Karpas-422 (cell line): ENCODE data around the gene C16orf89. TPM values are rescaled to one million over a fixed set of nuclear protein-coding genes. Genes with fewer than 3 reads are reported as not detected.

Source experiments
- DNase-seq: peaks from one replicate; pipeline ENCODE4 v3.0.0-alpha.2; 2015
- H2AFZ ChIP-seq: fragments of 200-600 bp; sonication (generic); 2 replicates; pipeline ENCODE4 v1.6.1; 2014; ENCODE audit warnings: antibody characterized with exemption, low read length, mixed read lengths
- H3K27ac ChIP-seq: fragments of 200-600 bp; sonication (generic); 2 replicates; pipeline ENCODE4 v1.5.1; 2014; ENCODE audit warnings: mild to moderate bottlenecking, low read length, moderate library complexity
- H3K27me3 ChIP-seq: fragments of 200-600 bp; sonication (generic); 2 replicates; pipeline ENCODE4 v1.6.1; 2014; ENCODE audit warnings: low read length, mixed read lengths
- H3K36me3 ChIP-seq: fragments of 200-600 bp; sonication (generic); 2 replicates; pipeline ENCODE4 v1.6.1; 2014; ENCODE audit warnings: low read length, mixed read lengths; ENCODE audit not compliant: insufficient read depth
- H3K4me1 ChIP-seq: fragments of 200-600 bp; sonication (generic); 2 replicates; pipeline ENCODE4 v1.6.1; 2014; ENCODE audit warnings: mild to moderate bottlenecking, low read length, mixed read lengths
- H3K4me2 ChIP-seq: fragments of 200-600 bp; sonication (generic); 2 replicates; pipeline ENCODE4 v1.6.1; 2014; ENCODE audit warnings: low read length, low read depth, mild to moderate bottlenecking; ENCODE audit not compliant: poor library complexity, severe bottlenecking
- H3K4me3 ChIP-seq: fragments of 200-600 bp; sonication (generic); 2 replicates; pipeline ENCODE4 v1.5.1; 2014; ENCODE audit warnings: mild to moderate bottlenecking, antibody characterized with exemption, low read length, mixed read lengths
- H3K79me2 ChIP-seq: fragments of 200-600 bp; sonication (generic); 2 replicates; pipeline ENCODE4 v1.6.1; 2014; ENCODE audit warnings: mild to moderate bottlenecking, low read length, mixed read lengths
- H3K9ac ChIP-seq: fragments of 200-600 bp; sonication (generic); 2 replicates; pipeline ENCODE4 v1.6.0; 2014; ENCODE audit warnings: low read length
- H3K9me2 ChIP-seq: fragments of 200-600 bp; sonication (generic), shearing (Covaris generic); replicated peaks from 2 replicates; pipeline ENCODE4 v1.6.0; 2014; ENCODE audit warnings: mild to moderate bottlenecking, low read length, moderate library complexity; ENCODE audit not compliant: insufficient read depth
- H3K9me3 ChIP-seq: fragments of 300-700, 200-600 bp; sonication (generic); 2 replicates; pipeline ENCODE4 v1.6.1; 2014; ENCODE audit warnings: low read length, mixed read lengths
- H4K20me1 ChIP-seq: fragments of 200-600 bp; sonication (generic); 2 replicates; pipeline ENCODE4 v1.6.1; 2014; ENCODE audit warnings: mild to moderate bottlenecking, antibody characterized with exemption, low read length, low read depth; ENCODE audit not compliant: insufficient read depth
- total RNA-seq: library from RNA; depleted of rRNA; stranded (reverse); fragments of >200 nt; shearing (Covaris generic); gene quantifications from 2 replicates; pipeline ENCODE4 v1.2.3, GENCODE V29; 2014; ENCODE audit warnings: low replicate concordance

The C16orf89 gene
- total RNA-seq, 1 experiment from 2014 or later: not detected

DNA sequence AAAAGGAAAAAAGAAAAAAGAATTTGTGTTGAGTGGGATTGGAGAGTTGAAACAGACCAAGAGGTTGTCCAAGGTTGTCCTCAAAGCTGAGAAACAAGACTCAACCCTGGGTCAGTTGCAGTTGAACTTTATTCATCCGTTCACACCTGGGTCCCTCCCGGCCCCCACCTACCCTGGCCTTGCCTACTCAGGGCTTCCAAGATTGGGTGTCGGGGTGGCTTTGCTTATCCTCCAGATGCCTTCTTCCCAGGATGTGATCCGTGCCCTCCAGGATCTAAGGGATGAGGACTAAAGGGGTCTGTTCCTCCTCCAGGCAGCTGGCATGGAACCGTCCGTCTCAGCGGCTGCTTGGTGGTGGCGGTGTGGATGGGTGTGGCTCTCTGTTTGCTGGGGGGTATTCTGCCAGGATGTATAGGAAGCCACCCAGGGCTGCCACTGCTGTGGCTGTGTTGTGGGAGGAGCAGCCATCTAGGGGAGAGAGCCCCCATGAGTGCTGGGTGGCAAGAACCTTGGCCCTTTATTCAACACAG, 21.7 kb downstream of the C16orf89 start:
- H3K4me3 ChIP-seq: no peak overlapping the region
- no peaks in the 10 kb centered on the region for H3K27me3 ChIP-seq
- H3K36me3 ChIP-seq: no peaks in the 10 kb centered on the region
- H3K4me1 ChIP-seq: no peaks in the 10 kb centered on the region
- no peak overlapping the region for H3K9ac ChIP-seq
- H3K79me2 ChIP-seq: no peaks in the 10 kb centered on the region
- H3K9me2 ChIP-seq: no peaks in the 10 kb centered on the region
- H2AFZ ChIP-seq: no peak overlapping the region
- H3K4me2 ChIP-seq: no peak overlapping the region
- H4K20me1 ChIP-seq: no peaks in the 10 kb centered on the region
- H3K9me3 ChIP-seq: no peaks in the 10 kb centered on the region
- DNase-seq: no peak
- H3K27ac ChIP-seq: no peak overlapping the region

DNA sequence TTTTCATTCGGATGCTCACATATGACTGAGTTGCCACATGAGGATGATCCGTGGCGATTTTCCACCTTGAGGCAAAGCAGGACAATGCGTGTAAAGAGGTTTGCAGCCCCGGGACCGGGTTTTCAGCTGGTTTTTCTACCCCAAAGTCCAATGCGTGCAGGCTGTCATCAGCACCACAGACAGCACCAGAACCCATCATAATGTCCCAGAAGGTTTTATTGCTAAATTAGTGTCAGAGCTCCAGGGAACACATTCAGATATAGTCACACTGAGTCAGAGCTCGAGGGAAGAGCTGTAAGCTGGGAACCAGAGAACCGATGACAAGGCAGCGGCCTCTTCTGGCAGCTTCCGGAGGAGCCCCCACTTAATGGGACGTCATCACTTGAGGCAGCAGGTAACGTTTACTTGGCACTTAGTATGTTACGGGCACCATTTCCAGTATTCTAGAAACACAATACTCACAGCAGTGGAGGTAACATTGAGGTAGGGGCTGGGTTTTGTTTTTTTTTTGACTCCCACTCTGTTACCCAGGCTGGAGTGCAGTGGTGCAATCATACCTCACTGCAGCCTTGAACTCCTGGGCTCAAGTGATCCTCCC, 23.1 kb downstream of the C16orf89 start:
- Histone ChIP-seq H2AFZ (no peak overlapping the region), H4K20me1 (no peaks in the 10 kb centered on the region), H3K27me3 (no peaks in the 10 kb centered on the region), H3K27ac (no peak overlapping the region), H3K36me3 (no peaks in the 10 kb centered on the region), H3K4me3 (no peak overlapping the region), H3K9me2 (no peaks in the 10 kb centered on the region), H3K9ac (no peak overlapping the region), H3K4me2 (no peak overlapping the region), H3K9me3 (no peaks in the 10 kb centered on the region), H3K79me2 (no peaks in the 10 kb centered on the region), H3K4me1 (no peaks in the 10 kb centered on the region)
- no peak for DNase-seq

GRCh38 chr16:5041600-5042133, 24.1 kb downstream of the C16orf89 start:
- H3K36me3 ChIP-seq: no peaks in the 10 kb centered on the region
- peaks cover 6% of the 10 kb centered on the region for H3K4me1 ChIP-seq
- H3K9ac ChIP-seq: no peak overlapping the region
- no peaks in the 10 kb centered on the region for H3K9me2 ChIP-seq
- no peaks in the 10 kb centered on the region for H4K20me1 ChIP-seq
- H3K4me2 ChIP-seq: no peak overlapping the region
- H3K27me3 ChIP-seq: no peaks in the 10 kb centered on the region
- no peak overlapping the region for H3K27ac ChIP-seq
- H2AFZ ChIP-seq: no peak overlapping the region
- no peak for DNase-seq
- no peaks in the 10 kb centered on the region for H3K9me3 ChIP-seq
- H3K79me2 ChIP-seq: no peaks in the 10 kb centered on the region
- no peak overlapping the region for H3K4me3 ChIP-seq

GRCh38 chr16:5040451-5040850, 25.3 kb downstream of the C16orf89 start:
- no peaks in the 10 kb centered on the region for H4K20me1 ChIP-seq
- no peak overlapping the region for H3K27ac ChIP-seq
- no peak overlapping the region for H3K4me2 ChIP-seq
- no peaks in the 10 kb centered on the region for H3K79me2 ChIP-seq
- H3K9me2 ChIP-seq: no peaks in the 10 kb centered on the region
- H3K9me3 ChIP-seq: no peaks in the 10 kb centered on the region
- H2AFZ ChIP-seq: no peak overlapping the region
- H3K36me3 ChIP-seq: no peaks in the 10 kb centered on the region
- H3K4me1 ChIP-seq: peaks cover 18% of the 10 kb centered on the region
- no peak overlapping the region for H3K9ac ChIP-seq
- no peak for DNase-seq
- H3K27me3 ChIP-seq: no peaks in the 10 kb centered on the region
- no peak overlapping the region for H3K4me3 ChIP-seq

GRCh38 chr16:5036228-5037156, 29.3 kb downstream of the C16orf89 start:
- Histone ChIP-seq H3K36me3 (no peaks in the 10 kb centered on the region), H3K4me1 (peaks cover 35% of the 10 kb centered on the region), H3K79me2 (peaks cover 15% of the 10 kb centered on the region), H3K27ac (peak overlapping the region; percentile 65), H4K20me1 (no peaks in the 10 kb centered on the region), H2AFZ (peak overlapping the region; percentile 84), H3K9ac (peak overlapping the region; percentile 40; the same call in 1 of the 2 replicates), H3K27me3 (no peaks in the 10 kb centered on the region), H3K9me3 (no peaks in the 10 kb centered on the region), H3K9me2 (no peaks in the 10 kb centered on the region), H3K4me2 (peak overlapping the region; percentile 45), H3K4me3 (peak overlapping the region; percentile 31; the same call in 1 of the 2 replicates)
- peak; percentile 68 for DNase-seq

- H2AFZ ChIP-seq: peak overlapping the region; percentile 84; the same call in 1 of the 2 replicates
- H3K9ac ChIP-seq: peak overlapping the region; percentile 40; the same call in 1 of the 2 replicates
- peak overlapping the region; percentile 45 for H3K4me2 ChIP-seq
- peak overlapping the region; percentile 65 for H3K27ac ChIP-seq
- DNase-seq: no peak
- no peak overlapping the region for H3K4me3 ChIP-seq
- H3K27me3 ChIP-seq: no peaks in the 10 kb centered on the region
- no peaks in the 10 kb centered on the region for H3K36me3 ChIP-seq
- peaks cover 35% of the 10 kb centered on the region for H3K4me1 ChIP-seq
- peaks cover 15% of the 10 kb centered on the region for H3K79me2 ChIP-seq
- no peaks in the 10 kb centered on the region for H3K9me3 ChIP-seq
- H4K20me1 ChIP-seq: no peaks in the 10 kb centered on the region
- H3K9me2 ChIP-seq: no peaks in the 10 kb centered on the region
Observed at GRCh38 chr16:5035909-5036227, 29.9 kb downstream of the C16orf89 start.

DNA sequence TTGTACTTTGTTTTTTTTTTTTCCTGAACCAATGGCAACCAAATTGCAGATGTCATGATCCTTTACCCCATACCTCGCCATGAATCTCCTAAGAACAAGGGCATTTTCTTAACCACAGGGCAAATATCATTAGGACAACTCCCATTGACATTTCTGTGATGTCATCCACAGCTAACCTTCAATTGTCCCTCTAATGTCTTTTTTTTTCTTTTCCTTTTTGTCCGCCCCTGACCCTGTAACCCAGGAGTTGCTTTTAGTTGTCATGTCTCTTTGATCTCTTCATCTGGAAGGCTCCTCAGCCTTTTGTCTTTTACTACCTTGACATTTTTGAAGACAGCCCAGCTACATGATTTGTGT, 31.6 kb downstream of the C16orf89 start:
- Histone ChIP-seq H3K9me3 (no peaks in the 10 kb centered on the region), H3K79me2 (peaks cover 15% of the 10 kb centered on the region), H3K36me3 (no peaks in the 10 kb centered on the region), H3K9ac (peak overlapping the region; percentile 80), H3K4me3 (peak overlapping the region; percentile 94), H2AFZ (peak overlapping the region; percentile 85), H3K9me2 (no peaks in the 10 kb centered on the region), H4K20me1 (no peaks in the 10 kb centered on the region), H3K4me2 (peak overlapping the region; percentile 96), H3K4me1 (peaks cover 35% of the 10 kb centered on the region), H3K27me3 (no peaks in the 10 kb centered on the region), H3K27ac (no peak overlapping the region)
- no peak for DNase-seq
